CD14-positive monocyte (primary cell): Measurements from ENCODE around the gene POP4. TPM values are rescaled to one million over a fixed set of nuclear protein-coding genes. Genes with fewer than 3 reads are reported as not detected.

Experiments used
- DNase-seq, 3 donors: peaks; one replicate each; pipeline ENCODE4 v3.0.0-alpha.2; 2011 to 2022
- H2AFZ ChIP-seq: 2 replicates; pipeline ENCODE4 v1.6.0; 2012; ENCODE audit warnings: mild to moderate bottlenecking, low read depth, low read length, inconsistent platforms; ENCODE audit not compliant: insufficient read depth, poor library complexity, severe bottlenecking
- H3K27ac ChIP-seq, 2 donors: 1 replicate in 1 of 2; 2 replicates in 1 of 2; pipeline ENCODE4 v1.5.1; 2012 to 2013; ENCODE audit warnings: low read length in 2 of 2, control low read depth in 1 of 2, inconsistent platforms in 1 of 2, low read depth in 1 of 2, mild to moderate bottlenecking in 1 of 2
- H3K27me3 ChIP-seq, 2 donors: one replicate each; pipeline versions ENCODE4 v1.6.0 to v1.6.1; 2011 to 2013; ENCODE audit warnings: low read length in 2 of 2; ENCODE audit not compliant: control insufficient read depth in 2 of 2, insufficient read depth in 2 of 2
- H3K36me3 ChIP-seq, 2 donors: replicated peaks in 1 of 2; 1 replicate in 1 of 2; 2 replicates in 1 of 2; pipeline versions ENCODE4 v1.5.1 to v1.6.1; 2012 to 2013; ENCODE audit warnings: low read length in 2 of 2, control low read depth in 1 of 2, inconsistent platforms in 1 of 2, mild to moderate bottlenecking in 1 of 2; ENCODE audit not compliant: insufficient read depth in 2 of 2, control insufficient read depth in 1 of 2
- H3K4me1 ChIP-seq, 2 donors: 1 replicate in 1 of 2; 2 replicates in 1 of 2; pipeline versions ENCODE4 v1.5.1 to v1.6.1; 2012 to 2013; ENCODE audit warnings: low read length in 2 of 2, control low read depth in 1 of 2, inconsistent platforms in 1 of 2, mild to moderate bottlenecking in 1 of 2, moderate library complexity in 1 of 2; ENCODE audit not compliant: insufficient read depth in 2 of 2, control insufficient read depth in 1 of 2
- H3K4me2 ChIP-seq: replicated peaks from 2 replicates; pipeline ENCODE3; 2012; ENCODE audit warnings: low read length, moderate library complexity, mild to moderate bottlenecking; ENCODE audit not compliant: poor library complexity, severe bottlenecking; ENCODE audit errors: extremely low read depth
- H3K4me3 ChIP-seq, 3 experiments: fragments of 200-600 bp in 1 of 3; sonication (generic) in 1 of 3; replicated peaks in 1 of 3; 1 replicate in 2 of 3; 2 replicates in 1 of 3; pipeline ENCODE4 v1.5.1; 2011 to 2013; ENCODE audit warnings: low read length in 3 of 3, mild to moderate bottlenecking in 3 of 3, control low read depth in 2 of 3, low read depth in 2 of 3, inconsistent platforms in 1 of 3, moderate library complexity in 1 of 3
- H3K79me2 ChIP-seq: 2 replicates; pipeline ENCODE4 v1.6.0; 2012; ENCODE audit warnings: mild to moderate bottlenecking, control low read depth, inconsistent platforms, low read length, moderate library complexity; ENCODE audit not compliant: insufficient read depth
- H3K9ac ChIP-seq: 2 replicates; pipeline ENCODE4 v1.6.0; 2017; ENCODE audit warnings: low read length, mild to moderate bottlenecking; ENCODE audit not compliant: insufficient read depth, poor library complexity, severe bottlenecking
- H3K9me3 ChIP-seq, 2 donors: replicated peaks in 1 of 2; 1 replicate in 1 of 2; 2 replicates in 1 of 2; pipeline versions ENCODE4 v1.5.1 to v1.6.1; 2012 to 2013; ENCODE audit warnings: low read length in 2 of 2, control low read depth in 1 of 2; ENCODE audit not compliant: control insufficient read depth in 1 of 2, insufficient read depth in 1 of 2
- H4K20me1 ChIP-seq: 2 replicates; pipeline ENCODE4 v1.6.0; 2012; ENCODE audit warnings: mild to moderate bottlenecking, low read length, control low read depth, moderate library complexity; ENCODE audit not compliant: insufficient read depth
- H3K27ac Mint-ChIP-seq, 7 donors: one replicate each; pipeline ENCODE4 v1.8.0; 2020; ENCODE audit warnings: mild to moderate bottlenecking in 7 of 7, mixed read lengths in 7 of 7, moderate library complexity in 6 of 7, inconsistent platforms in 2 of 7
- H3K27me3 Mint-ChIP-seq, 3 donors: one replicate each; pipeline ENCODE4 v1.8.0; 2021 to 2022; ENCODE audit warnings: low read depth in 3 of 3, mild to moderate bottlenecking in 3 of 3, mixed read lengths in 3 of 3, moderate library complexity in 3 of 3, inconsistent platforms in 1 of 3
- H3K36me3 Mint-ChIP-seq, 2 donors: one replicate each; pipeline ENCODE4 v1.8.0; 2020; ENCODE audit warnings: mixed read lengths in 2 of 2, inconsistent platforms in 1 of 2, mild to moderate bottlenecking in 1 of 2
- H3K4me1 Mint-ChIP-seq: one replicate; pipeline ENCODE4 v1.8.0; 2020; ENCODE audit warnings: mild to moderate bottlenecking, mixed read lengths
- H3K4me3 Mint-ChIP-seq, 2 donors: one replicate each; pipeline ENCODE4 v1.8.0; 2020; ENCODE audit warnings: mild to moderate bottlenecking in 2 of 2, mixed read lengths in 2 of 2, moderate library complexity in 1 of 2
- H3K9me3 Mint-ChIP-seq, 7 donors: one replicate each; pipeline ENCODE4 v1.8.0; 2020 to 2022; ENCODE audit warnings: mixed read lengths in 7 of 7, mild to moderate bottlenecking in 6 of 7, moderate library complexity in 6 of 7, inconsistent platforms in 2 of 7
- WGBS: methylation state at CpG from one replicate; pipeline ENCODE4 v1.1.5; 2013; ENCODE audit warnings: missing lambda C conversion rate; ENCODE audit not compliant: insufficient coverage; 5-methylcytosine and 5-hydroxymethylcytosine counted together
- intact Hi-C, 2 donors: fragments of 100-400 bp; cut with micrococcal nuclease; formaldehyde crosslinking; loops; one replicate each; pipeline versions ENCODE4 v1.15.0 to v1.15.1; 2023
- polyA plus RNA-seq, 3 donors: library from polyadenylated mRNA; depleted of rRNA in 1 of 3; unstranded in 2 of 3; stranded (reverse) in 1 of 3; fragments of 300-500 nt in 2 of 3; fragments of >200 nt in 1 of 3; fragmentation: Illumina TruSeq in 2 of 3; gene quantifications; 1 replicate in 2 of 3; 2 replicates in 1 of 3; pipeline ENCODE4 v1.2.3, GENCODE V29; 2012 to 2021
- TF ChIP-seq, protein P1 (sequence below): fragments of 200-600 bp; IDR thresholded peaks from one replicate; pipeline ENCODE4 v1.8.0; 2022; ENCODE audit warnings: antibody characterized with exemption, mild to moderate bottlenecking

The POP4 gene
- polyA plus RNA-seq, 3 donors: 49.9 to 162 (median 161) TPM

DNA sequence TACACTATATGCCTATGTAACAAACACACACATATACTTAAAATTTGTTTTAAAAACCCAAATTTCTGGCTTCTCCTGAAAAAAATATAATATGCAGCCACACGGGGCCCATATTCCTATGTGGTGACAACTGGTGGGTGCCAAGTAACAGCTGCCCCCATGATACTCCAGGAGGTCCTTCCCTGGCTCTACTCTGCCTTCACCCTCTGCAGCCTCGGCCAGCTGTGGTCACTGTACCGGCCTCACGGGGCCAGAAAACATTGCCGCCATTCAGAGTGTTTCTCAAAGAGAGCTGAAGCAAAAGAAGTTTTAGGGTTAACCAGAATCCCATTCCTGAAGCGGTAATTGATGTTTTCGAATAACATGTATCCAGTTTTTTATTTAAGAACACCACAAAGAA is 32.6 kb upstream of the POP4 start:
- no peaks in the 10 kb centered on the region for H3K27me3 ChIP-seq
- intact Hi-C loops: no loop called here
- peaks cover 11 to 17% (median 14%) of the 10 kb centered on the region in 3 donors for H3K27me3 Mint-ChIP-seq

DNA sequence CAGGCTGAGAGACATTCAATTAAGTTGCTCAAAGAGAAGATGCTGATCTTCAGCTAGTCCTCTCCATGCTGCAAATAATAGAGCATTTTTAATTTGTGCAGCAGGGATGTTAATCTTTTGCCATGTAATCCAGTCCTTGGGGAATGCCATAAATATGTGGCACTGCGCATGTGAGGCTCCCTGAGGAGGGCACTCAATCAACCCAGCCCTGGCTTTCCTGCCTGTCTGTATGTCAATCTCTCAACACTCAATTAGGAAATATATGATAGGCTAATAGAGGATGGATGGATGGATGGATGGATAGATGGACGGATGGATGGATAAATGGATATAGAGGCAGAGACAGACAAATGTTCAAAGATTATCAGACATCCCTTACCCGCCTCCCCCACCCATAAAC is 31.6 kb upstream of the POP4 start:
- H3K4me1 Mint-ChIP-seq: no peaks in the 10 kb centered on the region
- H3K27me3 ChIP-seq: no peaks in the 10 kb centered on the region
- H4K20me1 ChIP-seq: no peaks in the 10 kb centered on the region
- intact Hi-C loops: no loop called here
- H3K4me2 ChIP-seq: no peak overlapping the region
- no peak overlapping the region for H3K27ac Mint-ChIP-seq
- TF ChIP-seq, protein P1, sequence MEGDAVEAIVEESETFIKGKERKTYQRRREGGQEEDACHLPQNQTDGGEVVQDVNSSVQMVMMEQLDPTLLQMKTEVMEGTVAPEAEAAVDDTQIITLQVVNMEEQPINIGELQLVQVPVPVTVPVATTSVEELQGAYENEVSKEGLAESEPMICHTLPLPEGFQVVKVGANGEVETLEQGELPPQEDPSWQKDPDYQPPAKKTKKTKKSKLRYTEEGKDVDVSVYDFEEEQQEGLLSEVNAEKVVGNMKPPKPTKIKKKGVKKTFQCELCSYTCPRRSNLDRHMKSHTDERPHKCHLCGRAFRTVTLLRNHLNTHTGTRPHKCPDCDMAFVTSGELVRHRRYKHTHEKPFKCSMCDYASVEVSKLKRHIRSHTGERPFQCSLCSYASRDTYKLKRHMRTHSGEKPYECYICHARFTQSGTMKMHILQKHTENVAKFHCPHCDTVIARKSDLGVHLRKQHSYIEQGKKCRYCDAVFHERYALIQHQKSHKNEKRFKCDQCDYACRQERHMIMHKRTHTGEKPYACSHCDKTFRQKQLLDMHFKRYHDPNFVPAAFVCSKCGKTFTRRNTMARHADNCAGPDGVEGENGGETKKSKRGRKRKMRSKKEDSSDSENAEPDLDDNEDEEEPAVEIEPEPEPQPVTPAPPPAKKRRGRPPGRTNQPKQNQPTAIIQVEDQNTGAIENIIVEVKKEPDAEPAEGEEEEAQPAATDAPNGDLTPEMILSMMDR: no peak
- H3K9me3 Mint-ChIP-seq: no peaks in the 10 kb centered on the region
- H3K9ac ChIP-seq: no peak overlapping the region
- H3K9me3 ChIP-seq: no peaks in the 10 kb centered on the region
- no peaks in the 10 kb centered on the region for H3K36me3 ChIP-seq
- no peak overlapping the region for H2AFZ ChIP-seq
- no peaks in the 10 kb centered on the region for H3K36me3 Mint-ChIP-seq
- H3K27me3 Mint-ChIP-seq: peaks cover 11 to 19% (median 14%) of the 10 kb centered on the region in 3 donors
- WGBS: 60% methylated on average over 1 of the region's 3 CpGs
- H3K27ac ChIP-seq: no peak overlapping the region
- no peaks in the 10 kb centered on the region for H3K4me1 ChIP-seq
- H3K4me3 ChIP-seq: no peak overlapping the region
- DNase-seq: no peak
- H3K4me3 Mint-ChIP-seq: no peak overlapping the region
- no peaks in the 10 kb centered on the region for H3K79me2 ChIP-seq

More for the DNA sequence above, 32.6 kb upstream of the POP4 start:
- 80% methylated on average over 1 of the region's 7 CpGs for WGBS
- no peaks in the 10 kb centered on the region for H3K9me3 Mint-ChIP-seq
- no peak overlapping the region for H3K4me3 Mint-ChIP-seq
- Histone ChIP-seq H3K4me1 (no peaks in the 10 kb centered on the region), H3K4me3 (no peak overlapping the region), H3K27ac (no peak overlapping the region), H3K4me2 (no peak overlapping the region), H3K36me3 (no peaks in the 10 kb centered on the region), H3K79me2 (no peaks in the 10 kb centered on the region), H3K9ac (no peak overlapping the region), H4K20me1 (no peaks in the 10 kb centered on the region), H3K9me3 (no peaks in the 10 kb centered on the region), H2AFZ (no peak overlapping the region)
- DNase-seq: no peak
- no peak overlapping the region for H3K27ac Mint-ChIP-seq
- no peaks in the 10 kb centered on the region for H3K36me3 Mint-ChIP-seq
- TF ChIP-seq, protein P1: no peak
- H3K4me1 Mint-ChIP-seq: no peaks in the 10 kb centered on the region
